ENCODE data around the gene PDZD2. TPM values are rescaled to one million over a fixed set of nuclear protein-coding genes. Genes with fewer than 3 reads are reported as not detected.

Gene PDZD2
- total and polyA plus RNA-seq, 2 donors (not counting 3 experiments of a cell fraction or from before 2014, with no cell fraction given): 0.66 to 6.9 TPM

GRCh38 chr5:31962871-31963307, 324.0 kb downstream of the PDZD2 start:
- no peak for TF ChIP-seq POLR2A (IDR thresholded peaks at IDR 0.05; ENCODE audit: low read depth, low read length)
- no peak for TF ChIP-seq POLR2AphosphoS5 (IDR thresholded peaks at IDR 0.05; ENCODE audit: insufficient read depth, low read depth, low read length)
- TF ChIP-seq JUN (IDR thresholded peaks at IDR 0.05; ENCODE audit: borderline replicate concordance, insufficient read depth, insufficient read length, low read depth): no peak
- TF ChIP-seq MAX (IDR thresholded peaks at IDR 0.05; ENCODE audit: insufficient read depth, insufficient read length): no peak
- TF ChIP-seq GATA2 (IDR thresholded peaks at IDR 0.05; ENCODE audit: insufficient read depth, insufficient read length, low read depth, low read length): no peak
- no peak for TF ChIP-seq CTCF (IDR thresholded peaks at IDR 0.05; ENCODE audit: extremely low read depth in 1 of 2, insufficient read depth in 1 of 2, low read depth in 1 of 2, low read length in 2 of 2)
- no peak for TF ChIP-seq FOS (IDR thresholded peaks at IDR 0.05; ENCODE audit: borderline replicate concordance, insufficient read depth, low read length)
- no peak for TF ChIP-seq EZH2 (IDR thresholded peaks at IDR 0.05; ENCODE audit: borderline replicate concordance, low read depth, low read length, severe bottlenecking)
- TF ChIP-seq MYC (IDR thresholded peaks at IDR 0.05; ENCODE audit: low read depth, low read length): no peak
- no peak overlapping the region for H3K9ac ChIP-seq (replicated peaks; ENCODE audit: extremely low read depth, insufficient read depth, low read length)
- DNase-seq (ENCODE audit: low read depth, low spot score) (no peak), FAIRE-seq (no peak)
- dilution Hi-C loops (cut with MboI; ENCODE audit: extremely low pct_ligation_motif_present, low sequenced_read_pairs) (no loop called here), intact Hi-C loops (cut with micrococcal nuclease) (no loop called here)
- H3K4me1 ChIP-seq (ENCODE audit: control insufficient read depth, extremely low read depth, insufficient read depth, low read length): no peaks in the 10 kb centered on the region
- no TSS peak for BruUV-seq (replicated peaks)
- ChIA-PET POLR2A (no interaction called here), CTCF (no interaction called here)
- no peaks in the 10 kb centered on the region for H3K9me1 ChIP-seq (replicated peaks; ENCODE audit: control insufficient read depth, extremely low read depth, insufficient read depth, low read length)
- H2AFZ ChIP-seq (ENCODE audit: low read depth, low read length): no peak overlapping the region
- no peaks in the 10 kb centered on the region for H3K36me3 ChIP-seq (ENCODE audit: control insufficient read depth in 2 of 2, extremely low read depth in 1 of 2, insufficient read depth in 2 of 2, low read length in 2 of 2)
- H3K79me2 ChIP-seq (ENCODE audit: control insufficient read depth, insufficient read depth, low read length): no peaks in the 10 kb centered on the region
- no peak overlapping the region for H3K4me3 ChIP-seq (replicated peaks in 1 of 3; ENCODE audit: insufficient read depth in 1 of 3, low read depth in 1 of 3, low read length in 3 of 3)
- no peak overlapping the region for H3K27ac ChIP-seq (ENCODE audit: insufficient read depth, low read depth, low read length)
- H4K20me1 ChIP-seq (replicated peaks; ENCODE audit: control insufficient read depth, extremely low read depth, insufficient read depth, low read length): no peaks in the 10 kb centered on the region
- H3K9me3 ChIP-seq (replicated peaks; ENCODE audit: control insufficient read depth, insufficient read depth, low read length): no peaks in the 10 kb centered on the region
- H3K27me3 ChIP-seq (ENCODE audit: control insufficient read depth in 2 of 2, insufficient read depth in 2 of 2, low read length in 2 of 2): peaks cover 0 to 3% of the 10 kb centered on the region in 2 experiments
- no peak overlapping the region for H3K4me2 ChIP-seq (ENCODE audit: insufficient read depth, low read length)

Data from endothelial cell of umbilical vein (primary cell).